Fibroblast of peridontal ligament (primary cell): ENCODE results near the gene APH1B.
"Not testable (repeated sequence)": the region's sequence is repeated elsewhere in the genome, so short reads cannot be mapped to it uniquely, and the experiment has no call there.

Experiments used
- DNase-seq: peaks from one replicate; pipeline ENCODE4 v3.0.0-alpha.2; 2010; ENCODE audit errors: extremely low read depth

Gene APH1B

GRCh38 chr15:63296195-63296594, 18.8 kb downstream of the APH1B start:
- DNase-seq = no peak

- no peak for DNase-seq
Measured at GRCh38 chr15:63299943-63300575, 22.7 kb downstream of the APH1B start.

- DNase-seq = no peak
Measured at GRCh38 chr15:63301088-63301487, 23.7 kb downstream of the APH1B start.

DNA sequence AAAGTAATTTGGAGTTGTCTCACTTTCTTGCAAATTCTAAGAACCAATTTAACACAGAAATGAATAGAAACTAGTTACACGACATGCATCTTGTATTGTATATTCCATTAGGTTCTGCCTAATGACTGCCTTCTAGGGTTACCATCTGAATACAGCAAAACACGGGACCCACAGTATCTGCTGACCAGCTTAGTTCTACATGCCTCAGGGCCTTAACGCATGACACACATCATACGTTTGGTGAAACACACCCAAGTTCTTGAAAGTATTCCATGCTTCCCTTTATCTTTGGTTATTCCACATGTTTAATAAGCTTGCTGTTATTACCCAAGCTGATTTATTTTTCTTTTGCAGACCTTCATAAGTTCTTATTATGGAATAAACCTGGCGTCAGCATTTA, 27.9 kb downstream of the APH1B start:
- no peak for DNase-seq

DNA sequence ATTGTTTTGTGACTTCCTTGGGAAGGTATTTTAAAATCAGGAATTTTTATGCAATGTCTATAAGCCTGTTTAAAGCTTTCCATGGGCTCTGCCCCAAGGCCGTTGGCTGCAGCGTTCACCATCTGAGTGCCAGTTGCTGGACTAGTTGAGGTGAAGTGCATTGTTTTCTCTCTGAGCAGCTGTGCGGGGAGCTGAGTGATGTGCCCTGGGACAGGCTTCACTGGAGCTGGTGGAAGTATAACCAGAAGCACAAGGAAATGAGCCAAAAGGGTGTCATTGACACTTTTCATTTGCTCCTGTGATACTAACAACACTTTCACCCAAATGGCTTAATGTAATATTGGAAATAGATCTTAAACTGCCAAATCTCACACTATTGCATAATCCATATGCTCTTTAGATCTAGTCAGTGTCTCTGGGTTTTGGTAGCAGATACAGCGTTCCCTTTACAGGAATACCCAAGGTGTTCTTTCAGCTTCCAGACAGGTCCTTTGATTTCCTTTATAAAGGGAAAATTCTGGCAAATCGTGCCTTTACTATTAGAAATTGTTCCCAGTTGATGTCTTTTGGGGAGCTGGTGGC, 29.2 kb downstream of the APH1B start:
- no peak for DNase-seq

DNA sequence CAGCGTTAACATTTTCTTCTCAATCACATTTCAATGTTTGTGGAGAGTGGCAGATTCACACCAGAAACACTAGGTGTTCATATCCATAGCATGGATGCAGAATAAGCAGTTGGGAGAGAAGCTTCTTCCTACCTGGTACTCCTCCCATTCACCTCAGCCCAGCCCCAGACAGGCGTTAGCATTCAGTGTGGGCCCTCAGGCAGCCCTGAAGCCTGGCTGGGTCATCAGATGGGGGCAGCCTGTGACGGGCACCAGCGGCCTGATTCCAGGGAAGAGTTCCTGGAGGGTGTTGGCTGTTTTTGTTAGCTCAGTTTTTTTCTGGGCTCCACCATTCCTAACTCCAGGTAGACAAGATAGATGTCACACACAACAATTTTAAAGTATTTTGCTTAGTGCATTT, 31.1 kb downstream of the APH1B start:
- DNase-seq = no peak

DNA sequence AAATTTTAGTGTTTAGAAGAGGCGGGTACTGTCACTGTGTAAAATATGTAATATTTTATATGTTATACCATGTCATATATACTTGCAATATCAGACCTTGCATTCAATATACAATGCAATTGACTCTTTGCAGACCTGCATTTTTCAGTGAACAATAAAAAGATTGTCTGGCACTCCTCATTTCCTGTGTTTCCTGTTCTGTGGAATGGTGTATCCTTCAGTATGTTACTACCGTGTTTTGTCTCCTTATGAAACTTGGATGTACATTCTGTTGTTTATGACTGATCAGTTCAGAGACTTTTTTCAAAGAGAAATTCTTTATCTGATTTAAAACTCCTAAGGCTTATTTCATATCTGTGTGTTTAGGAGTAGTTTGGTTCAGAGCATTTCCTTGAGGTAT, 31.5 kb downstream of the APH1B start:
- DNase-seq = no peak

- DNase-seq = no peak
Measured at GRCh38 chr15:63310646-63311045, 33.2 kb downstream of the APH1B start.

GRCh38 chr15:63312286-63312685, 34.9 kb downstream of the APH1B start:
- DNase-seq = no peak

DNA sequence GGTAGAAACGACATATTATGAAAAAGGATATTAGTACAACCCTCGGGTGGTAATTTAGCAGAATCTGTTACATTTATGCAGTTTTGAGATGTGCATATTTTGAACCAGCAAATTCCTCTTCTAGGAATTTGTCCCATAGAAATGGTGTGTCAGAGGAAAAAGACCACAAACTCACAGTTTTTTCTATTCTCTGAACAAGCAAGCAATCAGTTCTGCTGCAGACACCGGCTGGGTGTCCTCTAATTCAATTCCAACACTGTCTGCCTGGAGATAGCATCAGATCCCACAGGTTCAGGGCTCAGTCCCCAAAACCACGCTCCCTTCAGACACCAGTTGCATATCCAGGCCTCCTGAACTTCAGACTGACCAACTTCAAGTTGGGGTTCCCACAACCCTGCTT, 36.4 kb downstream of the APH1B start:
- DNase-seq = no peak

- DNase-seq = no peak
Measured at GRCh38 chr15:63314409-63314808, 37.0 kb downstream of the APH1B start.

GRCh38 chr15:63318344-63318743, 40.9 kb downstream of the APH1B start:
- no peak for DNase-seq

DNA sequence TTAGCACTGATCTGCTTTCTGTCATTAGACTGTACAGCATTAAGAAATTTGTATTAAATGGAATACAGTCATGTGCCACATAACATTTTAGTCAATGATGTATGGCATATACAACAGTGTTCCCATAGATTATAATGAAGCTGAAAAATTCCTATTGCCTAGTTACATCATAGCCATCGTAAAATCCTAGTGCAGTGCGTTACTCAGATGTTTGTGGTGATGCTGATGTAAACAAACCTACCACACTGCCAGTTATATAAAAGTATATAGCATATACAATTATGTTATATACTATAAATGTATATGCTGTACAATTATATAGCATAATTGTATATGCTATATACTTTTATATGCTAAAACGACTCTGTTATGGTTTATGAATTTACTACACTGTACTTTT, 41.7 kb downstream of the APH1B start:
- no peak for DNase-seq

DNA sequence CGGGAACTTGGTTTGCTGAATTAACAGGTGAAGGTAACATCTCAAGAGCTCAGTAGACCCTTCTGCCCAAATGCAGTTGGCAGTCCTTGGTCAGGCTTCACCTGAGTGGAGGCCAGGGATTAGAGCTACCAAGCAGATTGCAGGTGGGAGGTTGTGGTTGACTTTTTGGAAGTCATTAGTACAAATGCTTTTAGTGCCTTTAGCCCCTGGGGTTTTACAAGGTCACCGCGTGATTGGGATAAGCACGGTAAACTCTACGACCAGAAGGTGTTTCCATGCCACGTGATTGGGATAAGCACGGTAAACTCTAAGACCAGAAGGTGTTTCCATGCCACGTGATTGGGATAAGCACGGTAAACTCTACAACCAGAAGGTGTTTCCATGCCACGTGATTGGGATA, 43.0 kb downstream of the APH1B start:
- DNase-seq = not testable (repeated sequence)

DNA sequence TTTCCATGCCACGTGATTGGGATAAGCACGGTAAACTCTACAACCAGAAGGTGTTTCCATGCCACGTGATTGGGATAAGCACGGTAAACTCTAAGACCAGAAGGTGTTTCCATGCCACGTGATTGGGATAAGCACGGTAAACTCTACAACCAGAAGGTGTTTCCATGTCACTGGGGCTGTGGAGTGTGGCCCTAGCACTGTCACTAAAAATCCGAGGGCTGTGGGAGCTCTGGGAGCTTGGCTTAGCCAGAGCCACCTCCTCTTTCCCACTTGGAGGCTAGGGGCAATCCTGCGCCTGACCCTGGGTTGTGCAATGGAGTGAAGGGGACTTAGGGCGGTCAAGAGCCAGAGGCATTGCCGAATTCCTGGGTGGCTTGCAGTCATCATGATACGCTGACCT, 43.6 kb downstream of the APH1B start:
- not testable (repeated sequence) for DNase-seq

- no peak for DNase-seq
Measured at GRCh38 chr15:63321462-63321861, 44.1 kb downstream of the APH1B start.

GRCh38 chr15:63322541-63322940, 45.1 kb downstream of the APH1B start:
- DNase-seq = peak; percentile 6

DNA sequence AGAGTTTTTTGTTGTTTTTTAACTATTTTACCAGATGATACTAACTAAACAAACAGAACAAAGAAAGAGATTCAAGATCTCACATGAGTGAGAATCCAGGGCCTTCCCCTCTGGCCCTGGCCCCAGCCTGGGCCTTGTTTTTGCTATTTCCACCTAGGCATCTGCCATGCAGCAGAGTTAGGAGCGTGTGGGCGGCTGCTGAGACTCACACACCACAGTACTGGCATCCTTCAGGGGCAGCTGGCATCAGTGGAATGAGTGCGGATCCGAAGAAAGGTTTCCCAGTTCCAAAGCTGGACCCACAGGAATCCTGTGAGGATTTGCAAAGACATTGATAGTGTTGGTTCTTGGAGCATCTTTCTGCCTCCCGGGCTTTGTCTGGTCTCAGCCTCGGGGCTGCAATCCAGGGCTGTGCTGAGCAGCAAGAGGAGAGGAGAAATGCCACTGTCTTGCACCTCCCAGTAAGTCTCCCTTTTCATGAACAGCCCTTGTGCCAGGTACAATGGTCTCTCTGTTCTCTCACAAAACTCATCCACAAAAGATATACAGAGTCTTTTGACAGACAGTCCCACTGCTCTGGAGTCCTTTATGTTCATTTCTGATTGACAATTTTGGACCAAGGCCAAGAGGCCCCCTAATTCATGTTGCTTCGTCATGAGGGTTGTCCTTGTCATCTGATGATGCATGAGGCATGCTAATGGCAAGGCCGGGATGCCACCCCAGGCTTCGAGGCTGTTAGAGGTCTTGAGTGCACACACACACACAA, 46.6 kb downstream of the APH1B start:
- no peak for DNase-seq

DNA sequence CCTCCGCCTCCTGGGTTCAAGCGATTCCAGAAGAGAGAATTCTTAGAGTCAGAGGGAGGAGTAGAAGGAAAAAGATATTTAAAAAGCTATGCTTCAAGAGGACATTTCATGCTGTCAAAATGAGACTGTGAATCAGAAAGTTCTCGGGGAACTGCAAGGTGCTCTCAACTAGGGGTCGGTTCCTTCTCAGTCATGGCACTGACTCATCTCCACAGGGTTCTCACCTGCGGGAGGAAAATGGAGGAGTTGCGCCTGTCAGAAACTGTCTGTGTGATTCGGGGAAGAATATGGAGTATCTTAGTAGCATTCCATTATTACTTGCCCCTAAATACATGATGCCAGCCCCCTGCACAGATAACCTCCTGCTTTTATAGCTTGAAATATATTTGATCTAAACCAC, 47.4 kb downstream of the APH1B start:
- DNase-seq = no peak

- peak; percentile 20 for DNase-seq
Measured at GRCh38 chr15:63327648-63328421, 50.4 kb downstream of the APH1B start.

DNA sequence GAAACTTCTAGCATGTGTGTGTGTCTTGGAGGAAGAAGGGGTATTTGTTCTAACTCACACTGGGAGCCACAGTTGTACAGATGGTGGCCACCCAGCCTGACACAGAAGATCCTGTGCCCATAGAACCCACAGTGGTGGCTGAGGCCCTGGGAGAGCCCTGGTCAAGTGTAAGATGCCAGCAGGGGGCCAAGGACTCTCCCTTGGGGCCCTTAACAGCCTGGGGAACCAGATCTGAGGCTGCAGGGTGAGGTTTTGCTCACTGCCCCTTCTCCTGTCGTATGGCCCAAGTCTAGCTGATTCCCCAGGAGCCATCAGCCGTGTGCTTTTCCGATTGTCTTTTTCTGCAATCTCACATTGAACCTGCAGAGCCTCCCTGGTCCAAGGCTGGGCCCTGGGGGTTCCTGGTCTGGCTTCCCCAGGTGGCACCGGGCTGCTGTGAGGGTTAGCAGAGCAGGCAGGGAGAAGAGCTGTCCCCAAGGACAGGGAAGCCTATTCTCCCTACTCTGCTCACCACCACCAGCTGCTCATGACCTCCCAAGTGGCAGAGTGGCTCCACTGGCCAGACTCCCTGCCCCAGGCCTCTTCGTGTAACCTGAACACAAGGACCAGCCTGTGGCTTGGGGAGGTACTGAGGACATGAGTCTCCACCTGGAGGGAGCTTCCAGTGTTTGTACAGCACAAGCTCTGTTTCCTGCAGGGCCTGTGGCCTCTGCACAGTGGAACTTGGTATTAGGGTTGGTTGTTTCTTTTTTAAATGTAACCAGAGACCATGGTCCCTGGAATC, 52.4 kb downstream of the APH1B start:
- no peak for DNase-seq

DNA sequence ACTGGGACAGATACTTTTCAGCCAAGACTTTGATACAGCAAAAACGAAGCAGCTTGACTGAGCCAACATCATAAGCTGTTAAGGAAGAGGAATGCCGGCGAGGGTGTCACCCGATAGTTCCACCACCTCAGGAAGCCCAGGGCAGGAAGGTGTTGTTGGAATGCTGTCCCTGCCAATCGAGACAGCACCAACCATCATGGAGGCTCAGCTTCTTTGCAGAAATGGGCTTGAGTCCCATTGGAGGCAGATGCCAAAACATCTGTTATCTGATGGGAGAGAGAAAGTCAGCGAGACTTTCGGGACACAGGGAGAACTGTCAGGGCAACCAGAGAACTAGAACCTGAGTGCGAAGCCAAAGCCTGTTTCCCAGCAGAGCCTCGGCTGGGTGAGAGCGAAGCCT, 53.5 kb downstream of the APH1B start:
- no peak for DNase-seq
